ENCODE results near the gene RPS6KC1. TPM values are rescaled to one million over a fixed set of nuclear protein-coding genes. Genes with fewer than 3 reads are reported as not detected.
"Not testable (repeated sequence)": the region's sequence is repeated elsewhere in the genome, so short reads cannot be mapped to it uniquely, and the experiment has no call there.

The RPS6KC1 gene
- total and polyA plus RNA-seq, 8 donors, result 15.8 to 25.2 (median 23.5) TPM

DNA sequence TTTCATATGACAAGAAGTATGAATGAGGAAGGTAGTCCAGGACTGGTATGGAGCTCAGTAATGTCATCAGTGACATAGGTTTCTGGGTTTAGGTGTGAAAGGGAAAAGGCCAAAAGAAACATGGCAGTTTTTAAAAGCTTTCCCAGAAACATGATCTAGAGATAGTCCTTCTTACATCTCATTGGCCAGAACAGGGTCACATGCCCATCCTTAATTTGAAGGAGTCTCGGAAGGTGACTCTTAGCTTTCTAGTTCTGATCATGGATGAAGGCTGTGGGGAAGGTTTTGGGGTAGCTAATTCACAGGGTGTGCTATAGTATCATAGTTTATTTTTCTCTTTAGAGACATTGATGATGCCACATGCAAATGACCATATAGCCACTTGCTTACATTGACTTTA, 55.3 kb downstream of the RPS6KC1 start:
- TF ChIP-seq, protein P1, sequence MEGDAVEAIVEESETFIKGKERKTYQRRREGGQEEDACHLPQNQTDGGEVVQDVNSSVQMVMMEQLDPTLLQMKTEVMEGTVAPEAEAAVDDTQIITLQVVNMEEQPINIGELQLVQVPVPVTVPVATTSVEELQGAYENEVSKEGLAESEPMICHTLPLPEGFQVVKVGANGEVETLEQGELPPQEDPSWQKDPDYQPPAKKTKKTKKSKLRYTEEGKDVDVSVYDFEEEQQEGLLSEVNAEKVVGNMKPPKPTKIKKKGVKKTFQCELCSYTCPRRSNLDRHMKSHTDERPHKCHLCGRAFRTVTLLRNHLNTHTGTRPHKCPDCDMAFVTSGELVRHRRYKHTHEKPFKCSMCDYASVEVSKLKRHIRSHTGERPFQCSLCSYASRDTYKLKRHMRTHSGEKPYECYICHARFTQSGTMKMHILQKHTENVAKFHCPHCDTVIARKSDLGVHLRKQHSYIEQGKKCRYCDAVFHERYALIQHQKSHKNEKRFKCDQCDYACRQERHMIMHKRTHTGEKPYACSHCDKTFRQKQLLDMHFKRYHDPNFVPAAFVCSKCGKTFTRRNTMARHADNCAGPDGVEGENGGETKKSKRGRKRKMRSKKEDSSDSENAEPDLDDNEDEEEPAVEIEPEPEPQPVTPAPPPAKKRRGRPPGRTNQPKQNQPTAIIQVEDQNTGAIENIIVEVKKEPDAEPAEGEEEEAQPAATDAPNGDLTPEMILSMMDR (IDR thresholded peaks at IDR 0.05), result no peak
- H3K4me3 ChIP-seq, result no peak overlapping the region
- H3K27ac ChIP-seq, result no peak overlapping the region
- intact Hi-C loops (cut with DNase I), result no loop called here
- H3K27me3 ChIP-seq, result no peaks in the 10 kb centered on the region
- ATAC-seq (no peak), DNase-seq (no peak)
- H3K36me3 ChIP-seq, result peaks cover 0 to 12% of the 10 kb centered on the region in 2 donors
- H3K9me3 ChIP-seq, result no peaks in the 10 kb centered on the region
- no peaks in the 10 kb centered on the region for H3K4me1 ChIP-seq

DNA sequence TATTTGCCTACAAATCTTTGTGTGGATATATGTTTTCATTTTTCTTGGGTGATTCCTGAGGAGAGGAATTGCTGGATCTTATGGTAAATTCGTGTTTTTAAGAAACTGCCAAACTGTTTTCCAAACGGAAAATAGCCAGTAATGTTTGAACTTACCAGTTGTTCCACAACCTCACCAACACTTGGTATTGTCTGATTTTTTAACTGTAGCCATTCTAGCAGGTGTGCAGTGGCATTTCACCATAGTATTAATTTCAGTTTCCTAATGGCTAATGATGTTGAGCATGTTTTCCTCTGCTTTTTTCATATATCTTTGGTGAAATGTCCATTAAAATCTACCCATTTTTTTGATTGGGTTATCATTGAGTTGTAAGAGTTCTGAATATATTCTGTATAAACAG, 56.6 kb downstream of the RPS6KC1 start:
- H3K36me3 ChIP-seq, result peaks cover 0 to 12% of the 10 kb centered on the region in 2 donors

DNA sequence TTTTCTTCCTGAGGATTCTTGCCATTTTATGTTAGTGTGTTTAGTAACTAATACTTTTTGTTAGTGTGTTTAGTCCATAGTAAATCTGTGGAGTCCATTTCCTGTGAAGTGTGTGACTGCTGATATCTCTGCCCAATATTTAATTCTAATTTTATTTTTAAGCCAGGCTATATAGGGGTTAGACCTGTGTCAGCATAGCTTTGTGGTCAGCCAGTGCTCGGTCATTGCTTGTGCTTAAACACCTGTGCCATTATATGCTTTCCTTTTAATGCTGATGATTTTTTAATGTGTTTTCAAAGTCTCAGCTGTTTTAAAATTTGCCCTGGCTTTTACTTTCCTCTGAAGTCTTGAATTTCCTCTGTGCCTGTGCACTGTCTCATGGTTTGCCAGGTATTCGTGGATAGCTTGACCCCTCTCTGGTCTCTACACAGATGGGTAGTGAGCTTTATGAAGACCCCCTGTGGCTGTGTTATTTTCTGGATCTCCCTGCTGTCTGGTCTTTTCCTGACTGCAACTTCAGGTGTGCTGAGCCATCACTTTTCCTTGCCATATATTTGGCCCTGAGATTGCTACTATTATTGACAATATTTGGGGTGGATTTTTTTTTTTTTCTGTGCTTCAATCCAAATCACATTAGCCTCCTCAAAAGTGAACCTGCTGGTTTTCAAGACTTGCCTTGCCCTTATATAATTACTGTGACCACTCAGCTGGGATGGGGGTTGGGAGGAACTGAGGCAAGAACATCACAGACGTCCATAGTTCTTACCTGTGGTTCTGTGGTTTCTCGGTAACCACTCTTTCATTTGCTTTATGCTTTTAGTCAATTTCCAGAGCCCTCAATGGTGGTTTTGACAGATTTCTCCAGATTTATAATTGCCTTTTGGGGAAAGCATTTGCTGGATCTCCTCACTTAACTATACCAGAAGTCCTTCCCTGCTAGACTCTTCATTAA, 59.6 kb downstream of the RPS6KC1 start:
- DNase-seq, result no peak
- peaks cover 0 to 1% of the 10 kb centered on the region in 2 donors for H3K9me3 ChIP-seq
- peaks cover 0 to 12% of the 10 kb centered on the region in 2 donors for H3K36me3 ChIP-seq
- H3K4me3 ChIP-seq, result no peak overlapping the region
- no peak for ATAC-seq
- H3K4me1 ChIP-seq, result no peaks in the 10 kb centered on the region
- H3K27ac ChIP-seq, result no peak overlapping the region
- H3K27me3 ChIP-seq, result no peaks in the 10 kb centered on the region
- TF ChIP-seq, protein P1 (IDR thresholded peaks at IDR 0.05), result no peak
- intact Hi-C loops (cut with DNase I), result no loop called here

More for the DNA sequence above, 56.6 kb downstream of the RPS6KC1 start:
- no peaks in the 10 kb centered on the region for H3K4me1 ChIP-seq
- TF ChIP-seq, protein P1 (IDR thresholded peaks at IDR 0.05), result no peak
- DNase-seq (no peak), ATAC-seq (no peak)
- H3K9me3 ChIP-seq, result no peaks in the 10 kb centered on the region
- no peak overlapping the region for H3K4me3 ChIP-seq
- intact Hi-C loops (cut with DNase I), result no loop called here
- no peaks in the 10 kb centered on the region for H3K27me3 ChIP-seq
- no peak overlapping the region for H3K27ac ChIP-seq

DNA sequence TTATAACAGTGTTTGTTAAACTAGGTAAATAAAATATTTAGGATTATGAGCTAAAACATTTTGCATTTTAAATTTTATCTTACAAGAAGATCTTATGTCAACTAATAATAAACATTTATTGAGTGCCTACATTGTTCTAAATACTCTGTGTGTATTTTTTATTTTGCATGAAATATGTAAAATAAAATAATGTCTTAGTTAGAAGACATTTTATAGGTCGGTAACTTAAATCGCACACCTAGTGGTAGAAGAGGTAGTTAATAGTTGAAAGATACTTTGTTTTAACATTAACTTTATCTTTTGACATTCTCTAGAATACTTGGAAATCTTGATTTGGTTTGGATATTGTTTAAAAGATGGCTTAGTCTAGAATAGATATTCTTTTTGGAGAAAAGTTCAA, 60.5 kb downstream of the RPS6KC1 start:
- H3K9me3 ChIP-seq, result peaks cover 0 to 1% of the 10 kb centered on the region in 2 donors
- DNase-seq (no peak), ATAC-seq (no peak)
- intact Hi-C loops (cut with DNase I), result no loop called here
- H3K4me3 ChIP-seq, result no peak overlapping the region
- H3K4me1 ChIP-seq, result no peaks in the 10 kb centered on the region
- H3K27ac ChIP-seq, result no peak overlapping the region
- peaks cover 0 to 12% of the 10 kb centered on the region in 2 donors for H3K36me3 ChIP-seq
- H3K27me3 ChIP-seq, result no peaks in the 10 kb centered on the region
- TF ChIP-seq, protein P1 (IDR thresholded peaks at IDR 0.05), result no peak

DNA sequence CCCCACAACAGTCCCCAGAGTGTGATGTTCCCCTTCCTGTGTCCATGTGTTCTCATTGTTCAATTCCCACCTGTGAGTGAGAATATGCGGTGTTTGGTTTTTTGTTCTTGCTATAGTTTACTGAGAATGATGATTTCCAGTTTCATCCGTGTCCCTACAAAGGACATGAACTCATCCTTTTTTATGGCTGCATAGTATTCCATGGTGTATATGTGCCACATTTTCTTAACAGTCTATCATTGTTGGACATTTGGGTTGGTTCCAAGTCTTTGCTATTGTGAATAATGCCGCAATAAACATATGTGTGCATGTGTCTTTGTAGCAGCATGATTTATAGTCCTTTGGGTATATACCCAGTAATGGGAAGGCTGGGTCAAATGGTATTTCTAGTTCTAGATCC, 61.7 kb downstream of the RPS6KC1 start:
- H3K4me1 ChIP-seq; ATAC-seq; DNase-seq; H3K9me3 ChIP-seq; H3K27me3 ChIP-seq; intact Hi-C loops (cut with DNase I); H3K27ac ChIP-seq; H3K4me3 ChIP-seq; H3K36me3 ChIP-seq: not testable (repeated sequence)

DNA sequence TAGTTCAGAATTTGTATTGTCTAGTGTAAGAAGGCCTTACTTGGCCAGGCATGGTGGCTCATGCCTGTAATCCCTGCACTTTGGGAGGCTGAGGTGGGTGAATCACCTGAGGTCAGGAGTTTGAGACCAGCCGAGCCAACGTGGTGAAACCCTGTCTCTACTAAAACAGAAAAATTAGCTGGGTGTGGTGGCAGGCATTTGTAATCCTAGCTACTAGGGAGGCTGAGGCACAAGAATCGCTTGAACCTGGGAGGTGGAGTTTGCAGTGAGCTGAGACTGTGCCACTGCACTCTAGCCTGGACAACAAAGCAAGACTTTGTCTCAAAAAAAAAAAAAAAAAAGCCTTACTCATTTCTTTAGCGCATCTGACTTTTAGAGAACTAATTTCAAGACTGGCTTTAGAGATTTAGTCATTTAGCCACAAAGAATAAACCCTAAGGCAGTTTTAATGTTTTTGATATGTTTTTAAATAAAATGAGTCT, 66.7 kb downstream of the RPS6KC1 start:
- intact Hi-C loops (cut with DNase I); H3K4me1 ChIP-seq: not testable (repeated sequence)

More for the DNA sequence above, 66.7 kb downstream of the RPS6KC1 start:
- H3K27ac ChIP-seq, H3K9me3 ChIP-seq, H3K4me3 ChIP-seq, ATAC-seq, H3K27me3 ChIP-seq, DNase-seq, H3K36me3 ChIP-seq: not testable (repeated sequence)

All from left lung (tissue), 10 donors.